Ishikawa (cell line): Measurements from ENCODE around the gene TMEM147.
A peak's percentile ranks its signal among the peaks of the same experiment; 100 is the strongest.

Experiments used
- CEBPB ChIP-seq: IDR thresholded peaks from 2 replicates; pipeline ENCODE4 v1.6.1; 2012
- CREB1 ChIP-seq: IDR thresholded peaks from 2 replicates; pipeline ENCODE4 v1.6.1; 2012; ENCODE audit warnings: low read depth
- EGR1 ChIP-seq: IDR thresholded peaks from 2 replicates; pipeline ENCODE4 v1.6.1; 2012
- EP300 ChIP-seq: IDR thresholded peaks from 2 replicates; pipeline ENCODE4 v1.6.1; 2012; ENCODE audit warnings: borderline replicate concordance
- FOXM1 ChIP-seq: IDR thresholded peaks from 2 replicates; pipeline ENCODE4 v1.6.1; 2012; ENCODE audit warnings: low read depth, borderline replicate concordance
- MAX ChIP-seq: IDR thresholded peaks from 2 replicates; pipeline ENCODE4 v1.6.1; 2012
- NFIC ChIP-seq: IDR thresholded peaks from 2 replicates; pipeline ENCODE4 v1.6.1; 2012
- RAD21 ChIP-seq: IDR thresholded peaks from 2 replicates; pipeline ENCODE4 v1.6.1; 2012; ENCODE audit warnings: low read depth
- TAF1 ChIP-seq: IDR thresholded peaks from 2 replicates; pipeline ENCODE4 v1.6.1; 2012; ENCODE audit warnings: low read depth, mild to moderate bottlenecking
- TCF12 ChIP-seq: IDR thresholded peaks from 2 replicates; pipeline ENCODE4 v1.6.1; 2012; ENCODE audit warnings: low read depth
- TEAD4 ChIP-seq: IDR thresholded peaks from 2 replicates; pipeline ENCODE4 v1.6.1; 2012
- YY1 ChIP-seq: IDR thresholded peaks from 2 replicates; pipeline ENCODE4 v1.6.1; 2012; ENCODE audit warnings: low read depth
- ZBTB7A ChIP-seq: IDR thresholded peaks from 2 replicates; pipeline ENCODE4 v1.6.1; 2012; ENCODE audit warnings: low read depth
- TF ChIP-seq, protein P1 (sequence below): IDR thresholded peaks from 2 replicates; pipeline ENCODE4 v1.6.1; 2012
- TF ChIP-seq, protein P2 (sequence below): IDR thresholded peaks from 2 replicates; pipeline ENCODE4 v1.6.1; 2012; ENCODE audit warnings: low read depth, mild to moderate bottlenecking

Gene TMEM147, protein sequence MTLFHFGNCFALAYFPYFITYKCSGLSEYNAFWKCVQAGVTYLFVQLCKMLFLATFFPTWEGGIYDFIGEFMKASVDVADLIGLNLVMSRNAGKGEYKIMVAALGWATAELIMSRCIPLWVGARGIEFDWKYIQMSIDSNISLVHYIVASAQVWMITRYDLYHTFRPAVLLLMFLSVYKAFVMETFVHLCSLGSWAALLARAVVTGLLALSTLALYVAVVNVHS

GRCh38 chr19:35545001-35545854 lies at the start of gene TMEM147:
Gene TMEM147, plus strand, starts transcription at chr19:35545626. Its CDS starts 114 bp downstream, at chr19:35545740.
- peak; percentile 60 for TF ChIP-seq TCF12
- TF ChIP-seq, protein P1, sequence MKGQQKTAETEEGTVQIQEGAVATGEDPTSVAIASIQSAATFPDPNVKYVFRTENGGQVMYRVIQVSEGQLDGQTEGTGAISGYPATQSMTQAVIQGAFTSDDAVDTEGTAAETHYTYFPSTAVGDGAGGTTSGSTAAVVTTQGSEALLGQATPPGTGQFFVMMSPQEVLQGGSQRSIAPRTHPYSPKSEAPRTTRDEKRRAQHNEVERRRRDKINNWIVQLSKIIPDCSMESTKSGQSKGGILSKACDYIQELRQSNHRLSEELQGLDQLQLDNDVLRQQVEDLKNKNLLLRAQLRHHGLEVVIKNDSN = peak; percentile 90
- peak; percentile 84 for TF ChIP-seq MAX
- TF ChIP-seq NFIC = no peak; the same call in 1 of the 2 replicates
- no peak for TF ChIP-seq RAD21
- TF ChIP-seq, protein P2, sequence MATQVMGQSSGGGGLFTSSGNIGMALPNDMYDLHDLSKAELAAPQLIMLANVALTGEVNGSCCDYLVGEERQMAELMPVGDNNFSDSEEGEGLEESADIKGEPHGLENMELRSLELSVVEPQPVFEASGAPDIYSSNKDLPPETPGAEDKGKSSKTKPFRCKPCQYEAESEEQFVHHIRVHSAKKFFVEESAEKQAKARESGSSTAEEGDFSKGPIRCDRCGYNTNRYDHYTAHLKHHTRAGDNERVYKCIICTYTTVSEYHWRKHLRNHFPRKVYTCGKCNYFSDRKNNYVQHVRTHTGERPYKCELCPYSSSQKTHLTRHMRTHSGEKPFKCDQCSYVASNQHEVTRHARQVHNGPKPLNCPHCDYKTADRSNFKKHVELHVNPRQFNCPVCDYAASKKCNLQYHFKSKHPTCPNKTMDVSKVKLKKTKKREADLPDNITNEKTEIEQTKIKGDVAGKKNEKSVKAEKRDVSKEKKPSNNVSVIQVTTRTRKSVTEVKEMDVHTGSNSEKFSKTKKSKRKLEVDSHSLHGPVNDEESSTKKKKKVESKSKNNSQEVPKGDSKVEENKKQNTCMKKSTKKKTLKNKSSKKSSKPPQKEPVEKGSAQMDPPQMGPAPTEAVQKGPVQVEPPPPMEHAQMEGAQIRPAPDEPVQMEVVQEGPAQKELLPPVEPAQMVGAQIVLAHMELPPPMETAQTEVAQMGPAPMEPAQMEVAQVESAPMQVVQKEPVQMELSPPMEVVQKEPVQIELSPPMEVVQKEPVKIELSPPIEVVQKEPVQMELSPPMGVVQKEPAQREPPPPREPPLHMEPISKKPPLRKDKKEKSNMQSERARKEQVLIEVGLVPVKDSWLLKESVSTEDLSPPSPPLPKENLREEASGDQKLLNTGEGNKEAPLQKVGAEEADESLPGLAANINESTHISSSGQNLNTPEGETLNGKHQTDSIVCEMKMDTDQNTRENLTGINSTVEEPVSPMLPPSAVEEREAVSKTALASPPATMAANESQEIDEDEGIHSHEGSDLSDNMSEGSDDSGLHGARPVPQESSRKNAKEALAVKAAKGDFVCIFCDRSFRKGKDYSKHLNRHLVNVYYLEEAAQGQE = no peak
- no peak for TF ChIP-seq CEBPB
- no peak for TF ChIP-seq TEAD4
- TF ChIP-seq YY1 = peak; percentile 55; the same call in 1 of the 2 replicates
- TF ChIP-seq EP300 = no peak
- TF ChIP-seq CREB1 = peak; percentile 93
- no peak for TF ChIP-seq FOXM1
- TF ChIP-seq EGR1 = no peak
- peak; percentile 77 for TF ChIP-seq TAF1
- TF ChIP-seq ZBTB7A = no peak; the same call in none of the 2 replicates

DNA sequence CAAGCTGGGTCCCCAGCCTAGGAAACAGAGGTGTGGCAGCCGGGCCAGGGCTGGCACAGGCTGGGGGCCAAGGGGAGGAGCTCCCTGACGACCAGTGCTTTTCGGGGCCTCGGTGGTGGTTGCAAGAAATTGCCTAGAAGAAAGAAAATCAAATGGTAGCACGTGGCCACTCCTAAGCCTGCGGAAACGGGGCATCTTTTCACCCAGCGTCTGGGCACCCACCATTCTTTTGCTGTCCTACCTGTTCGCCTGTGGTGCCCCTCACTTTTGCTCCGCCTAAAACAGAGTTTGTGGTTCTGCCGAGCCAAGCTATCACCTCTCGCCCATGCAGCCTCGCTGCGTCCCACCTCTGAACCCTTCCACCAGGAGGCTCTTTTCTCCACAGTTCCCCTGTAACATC lies 48.0 kb upstream of the TMEM147 start:
- TF ChIP-seq CEBPB (no peak), RAD21 (no peak), EP300 (no peak), TCF12 (no peak)
- TF ChIP-seq, protein P1 = no peak

DNA sequence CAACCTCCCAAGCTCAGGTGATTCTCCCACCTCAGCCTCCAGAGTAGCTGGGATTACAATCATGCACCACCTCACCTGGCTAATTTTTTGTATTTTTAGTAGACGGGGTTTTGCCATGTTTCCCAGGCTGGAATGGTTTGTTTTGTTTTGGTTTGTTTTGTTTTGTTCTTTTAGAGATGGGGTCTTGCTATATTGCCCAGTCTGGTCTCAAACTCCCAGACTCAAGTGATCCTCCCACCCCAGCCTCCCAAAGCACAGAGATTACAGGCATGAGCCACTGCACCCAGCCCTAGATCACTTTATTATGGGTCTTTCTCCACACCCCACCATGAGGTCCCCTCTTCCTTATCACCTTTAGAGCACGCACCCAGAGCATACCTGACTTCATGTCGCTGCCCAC lies 47.2 kb upstream of the TMEM147 start:
- TF ChIP-seq, protein P2 = no peak
- TF ChIP-seq YY1 (no peak), EGR1 (no peak), MAX (no peak), TAF1 (no peak), NFIC (no peak), RAD21 (no peak), CREB1 (no peak), CEBPB (no peak)
- TF ChIP-seq, protein P1 = no peak

GRCh38 chr19:35498984-35499527 lies 46.4 kb upstream of the TMEM147 start:
- TF ChIP-seq NFIC = no peak
- no peak for TF ChIP-seq FOXM1
- no peak for TF ChIP-seq EGR1
- TF ChIP-seq ZBTB7A = no peak
- TF ChIP-seq, protein P2 = no peak
- no peak for TF ChIP-seq RAD21
- TF ChIP-seq EP300 = no peak
- TF ChIP-seq TAF1 = no peak
- TF ChIP-seq, protein P1 = no peak
- no peak for TF ChIP-seq YY1
- TF ChIP-seq MAX = no peak
